Measurements from ENCODE around the gene EIF5A. TPM values are rescaled to one million over a fixed set of nuclear protein-coding genes. Genes with fewer than 3 reads are reported as not detected.
A peak's percentile ranks its signal among the peaks of the same experiment; 100 is the strongest.

Gene EIF5A
- total RNA-seq, 4 donors from 2014 or later = 135 to 210 (median 144) TPM

- intact Hi-C loops (cut with DNase I) = loop anchor here (2.0 to 5.0 kb wide), 2 partner anchors 16 to 254 kb away; partner anchors contain the start of genes SLC16A11 and SLC2A4
- H3K4me1 ChIP-seq = peaks cover 8 to 36% of the 10 kb centered on the region in 2 donors
- H3K27ac ChIP-seq = peak overlapping the region in 1 of 3 donors; percentile 12
- WGBS, 2 donors = 6 to 9% methylated on average over 31 to 40 of the region's 51 CpGs
- TF ChIP-seq POLR2A (IDR thresholded peaks at IDR 0.05) = no peak
- peak; percentile 80 to 97 (median 93) for TF ChIP-seq CTCF (IDR thresholded peaks at IDR 0.05)
- H3K27me3 ChIP-seq = no peaks in the 10 kb centered on the region
- DNase-seq = peak; percentile 85
- H3K36me3 ChIP-seq = no peaks in the 10 kb centered on the region
- H3K4me3 ChIP-seq (replicated peaks in 1 of 3) = no peak overlapping the region
- no peaks in the 10 kb centered on the region for H3K9me3 ChIP-seq
Observed at GRCh38 chr17:7296189-7296861, 11.1 kb upstream of the EIF5A start.

- 96 to 97% methylated on average over 7 of the region's 7 CpGs for WGBS, 2 donors
- H3K27me3 ChIP-seq = no peaks in the 10 kb centered on the region
- no peak overlapping the region for H3K4me3 ChIP-seq (replicated peaks in 1 of 3)
- H3K36me3 ChIP-seq = no peaks in the 10 kb centered on the region
- no peaks in the 10 kb centered on the region for H3K9me3 ChIP-seq
- no peak overlapping the region for H3K27ac ChIP-seq
- DNase-seq = no peak
- intact Hi-C loops (cut with DNase I) = no loop called here
- H3K4me1 ChIP-seq = peaks cover 7 to 8% of the 10 kb centered on the region in 2 donors
- TF ChIP-seq CTCF (IDR thresholded peaks at IDR 0.05) (no peak), POLR2A (IDR thresholded peaks at IDR 0.05) (no peak)
Observed at GRCh38 chr17:7304179-7304578, 3.2 kb upstream of the EIF5A start.

- Histone ChIP-seq H3K36me3 (peaks cover 31 to 32% of the 10 kb centered on the region in 2 donors), H3K9me3 (no peaks in the 10 kb centered on the region), H3K4me1 (peaks cover 18 to 23% of the 10 kb centered on the region in 2 donors), H3K4me3 (replicated peaks in 1 of 3) (peak overlapping the region; percentile 43 to 99 (median 89)), H3K27me3 (no peaks in the 10 kb centered on the region), H3K27ac (peak overlapping the region; percentile 94 to 98 (median 97))
- WGBS, 2 donors = 0% methylated on average over 3 to 6 of the region's 104 CpGs
- intact Hi-C loops (cut with DNase I) = no loop called here
- TF ChIP-seq POLR2A (IDR thresholded peaks at IDR 0.05) (peak in 1 of 2 donors; percentile 63), CTCF (IDR thresholded peaks at IDR 0.05) (peak in 3 of 6 experiments; percentile 5 to 14 (median 8))
- peak; percentile 43 to 56 for DNase-seq
Observed at GRCh38 chr17:7307686-7308624, 527 bp downstream of the EIF5A start.

GRCh38 chr17:7308625-7309433 lies 1.4 kb downstream of the EIF5A start:
- H3K27me3 ChIP-seq = no peaks in the 10 kb centered on the region
- H3K4me1 ChIP-seq = peaks cover 18 to 28% of the 10 kb centered on the region in 2 donors
- 2 to 4% methylated on average over 14 of the region's 14 CpGs for WGBS, 2 donors
- H3K27ac ChIP-seq = peak overlapping the region; percentile 94 to 98 (median 97)
- intact Hi-C loops (cut with DNase I) = no loop called here
- no peaks in the 10 kb centered on the region for H3K9me3 ChIP-seq
- no peak for TF ChIP-seq POLR2A (IDR thresholded peaks at IDR 0.05)
- no peak for TF ChIP-seq CTCF (IDR thresholded peaks at IDR 0.05)
- peak; percentile 81 for DNase-seq
- H3K4me3 ChIP-seq (replicated peaks in 1 of 3) = peak overlapping the region; percentile 43 to 99 (median 89)
- H3K36me3 ChIP-seq = peaks cover 40 to 41% of the 10 kb centered on the region in 2 donors

All from thyroid gland (tissue), 4 donors.